H9 (cell line): Measurements from ENCODE around the gene ZNF214. TPM values are rescaled to one million over a fixed set of nuclear protein-coding genes. Genes with fewer than 3 reads are reported as not detected.

Source experiments
- DNase-seq: peaks from one replicate; pipeline ENCODE4 v3.0.0-alpha.2; 2017
- H2AFZ ChIP-seq: one replicate; pipeline ENCODE4 v1.6.1; 2013; ENCODE audit warnings: mild to moderate bottlenecking, low read length, control low read depth, moderate library complexity
- H2AK5ac ChIP-seq: 2 replicates; pipeline ENCODE4 v1.6.1; 2013; ENCODE audit warnings: low read length, control low read depth, mixed read lengths; ENCODE audit not compliant: insufficient read length
- H2BK120ac ChIP-seq: one replicate; pipeline ENCODE4 v1.6.1; 2013; ENCODE audit warnings: low read depth, mild to moderate bottlenecking, low read length, control low read depth, inconsistent platforms; ENCODE audit not compliant: poor library complexity, severe bottlenecking
- H2BK12ac ChIP-seq: 2 replicates; pipeline ENCODE4 v1.6.1; 2013; ENCODE audit warnings: low read length, control low read depth, mixed read lengths, low read depth; ENCODE audit not compliant: insufficient read length
- H2BK15ac ChIP-seq: 2 replicates; pipeline ENCODE4 v1.6.1; 2013; ENCODE audit warnings: low read depth, low read length, control low read depth
- H2BK20ac ChIP-seq: one replicate; pipeline ENCODE4 v1.6.1; 2013; ENCODE audit warnings: low read depth, mild to moderate bottlenecking, low read length, control low read depth, inconsistent platforms; ENCODE audit not compliant: poor library complexity, severe bottlenecking
- H2BK5ac ChIP-seq: 2 replicates; pipeline ENCODE4 v1.6.1; 2013; ENCODE audit warnings: low read length, control low read depth, mixed read lengths; ENCODE audit not compliant: insufficient read length
- H3K14ac ChIP-seq: 2 replicates; pipeline ENCODE4 v1.6.1; 2013; ENCODE audit warnings: low read length, control low read depth; ENCODE audit not compliant: insufficient read depth
- H3K18ac ChIP-seq: 2 replicates; pipeline ENCODE4 v1.6.1; 2013; ENCODE audit warnings: low read depth, mild to moderate bottlenecking, mixed read lengths, low read length, control low read depth; ENCODE audit not compliant: insufficient read length
- H3K23ac ChIP-seq: 2 replicates; pipeline ENCODE4 v1.6.1; 2013; ENCODE audit warnings: low read length, control low read depth, mixed read lengths, low read depth; ENCODE audit not compliant: insufficient read length
- H3K23me2 ChIP-seq: 2 replicates; pipeline ENCODE4 v1.6.1; 2013; ENCODE audit warnings: low read depth, mild to moderate bottlenecking, mixed read lengths, low read length, control low read depth; ENCODE audit not compliant: insufficient read length, poor library complexity, severe bottlenecking
- H3K27ac ChIP-seq: 2 replicates; pipeline ENCODE4 v1.5.1; 2013; ENCODE audit warnings: low read length, control low read depth, mixed read lengths, low read depth; ENCODE audit not compliant: insufficient read length
- H3K27me3 ChIP-seq: 2 replicates; pipeline ENCODE4 v1.6.1; 2013; ENCODE audit warnings: low read length, control low read depth, inconsistent platforms; ENCODE audit not compliant: insufficient read depth
- H3K4ac ChIP-seq: 2 replicates; pipeline ENCODE4 v1.6.1; 2013; ENCODE audit warnings: low read depth, mild to moderate bottlenecking, control low read depth, inconsistent platforms, low read length, moderate library complexity
- H3K4me1 ChIP-seq: 2 replicates; pipeline ENCODE4 v1.6.1; 2013; ENCODE audit warnings: low read length, control low read depth, inconsistent platforms; ENCODE audit not compliant: insufficient read depth
- H3K4me2 ChIP-seq: 2 replicates; pipeline ENCODE4 v1.6.1; 2013; ENCODE audit warnings: low read length, control low read depth, mixed read lengths; ENCODE audit not compliant: insufficient read length, insufficient read depth
- H3K56ac ChIP-seq: 2 replicates; pipeline ENCODE4 v1.6.1; 2013; ENCODE audit warnings: low read depth, mild to moderate bottlenecking, mixed read lengths, low read length, control low read depth; ENCODE audit not compliant: insufficient read length
- H3K79me1 ChIP-seq: 2 replicates; pipeline ENCODE4 v1.6.1; 2013; ENCODE audit warnings: low read depth, mild to moderate bottlenecking, moderate library complexity, low read length, control low read depth, inconsistent platforms; ENCODE audit not compliant: insufficient read depth, poor library complexity, severe bottlenecking
- H3K79me2 ChIP-seq: 2 replicates; pipeline ENCODE4 v1.6.1; 2013; ENCODE audit warnings: low read length, control low read depth, inconsistent platforms; ENCODE audit not compliant: insufficient read depth
- H3K9ac ChIP-seq: 2 replicates; pipeline ENCODE4 v1.6.1; 2013; ENCODE audit warnings: low read length, control low read depth, mixed read lengths; ENCODE audit not compliant: insufficient read length; ENCODE audit errors: extremely low read depth
- H3K9me3 ChIP-seq: one replicate; pipeline ENCODE4 v1.6.1; 2013; ENCODE audit warnings: low read depth, low read length, inconsistent platforms; ENCODE audit not compliant: control insufficient read depth
- H3T11ph ChIP-seq: one replicate; pipeline ENCODE4 v1.6.1; 2013; ENCODE audit warnings: mild to moderate bottlenecking, low read length, control low read depth, inconsistent platforms
- H4K20me1 ChIP-seq: one replicate; pipeline ENCODE4 v1.6.1; 2013; ENCODE audit not compliant: control insufficient read depth, insufficient read length, insufficient read depth
- H4K5ac ChIP-seq: 2 replicates; pipeline ENCODE4 v1.6.1; 2013; ENCODE audit warnings: low read depth, mild to moderate bottlenecking, mixed read lengths, low read length, control low read depth; ENCODE audit not compliant: insufficient read length
- H4K8ac ChIP-seq: replicated peaks from 2 replicates; pipeline ENCODE4 v1.6.1; 2013; ENCODE audit warnings: low read length, control low read depth, mixed read lengths, low read depth; ENCODE audit not compliant: insufficient read length
- H4K91ac ChIP-seq: 2 replicates; pipeline ENCODE4 v1.6.1; 2013; ENCODE audit warnings: low read depth, mild to moderate bottlenecking, moderate library complexity, mixed read lengths, low read length, control low read depth; ENCODE audit not compliant: insufficient read length
- H3K27ac Mint-ChIP-seq, 3 experiments: 2 replicates in 2 of 3; 3 replicates in 1 of 3; pipeline ENCODE4 v1.8.0; 2020 to 2021; ENCODE audit warnings: mixed read lengths in 3 of 3, mild to moderate bottlenecking in 1 of 3, moderate library complexity in 1 of 3
- H3K27me3 Mint-ChIP-seq: 2 replicates; pipeline ENCODE4 v1.8.0; 2021; ENCODE audit warnings: low read depth, mild to moderate bottlenecking, moderate library complexity, mixed read lengths
- H3K36me3 Mint-ChIP-seq, 3 experiments: 2 replicates in 2 of 3; 3 replicates in 1 of 3; pipeline ENCODE4 v1.8.0; 2020 to 2021; ENCODE audit warnings: low read depth in 3 of 3, mixed read lengths in 3 of 3; ENCODE audit not compliant: insufficient read depth in 1 of 3
- H3K4me1 Mint-ChIP-seq, 2 experiments: 2 replicates each; pipeline ENCODE4 v1.8.0; 2020; ENCODE audit warnings: mixed read lengths in 2 of 2
- H3K4me3 Mint-ChIP-seq, 2 experiments: 2 replicates in 1 of 2; 3 replicates in 1 of 2; pipeline ENCODE4 v1.8.0; 2020 to 2021; ENCODE audit warnings: mild to moderate bottlenecking in 2 of 2, mixed read lengths in 2 of 2, moderate library complexity in 1 of 2
- H3K9me3 Mint-ChIP-seq, 2 experiments: 2 replicates in 1 of 2; 3 replicates in 1 of 2; pipeline ENCODE4 v1.8.0; 2020; ENCODE audit warnings: mild to moderate bottlenecking in 2 of 2, mixed read lengths in 2 of 2, moderate library complexity in 1 of 2
- WGBS: extraction: QIAGEN DNeasy Blood & Tissue Kit; methylation state at CpG from one replicate; pipeline ENCODE4 v1.1.7; 2013; ENCODE audit warnings: missing lambda C conversion rate, low lambda C conversion rate, mixed read lengths; ENCODE audit not compliant: insufficient read length; ENCODE audit errors: extremely low coverage; 5-methylcytosine and 5-hydroxymethylcytosine counted together
- total RNA-seq: library from RNA; stranded (reverse); gene quantifications from 2 replicates; pipeline ENCODE4 v1.2.1, GENCODE V29; 2021
- TF ChIP-seq, protein P1 (sequence below): fragments of 200-600 bp; sonication (generic); conservative IDR thresholded peaks from 3 replicates; pipeline ENCODE4 v1.8.0; 2021; ENCODE audit warnings: antibody characterized with exemption, mild to moderate bottlenecking

The ZNF214 gene
- total RNA-seq, 1 experiment from 2014 or later, result 4.0 TPM

- TF ChIP-seq, protein P1, sequence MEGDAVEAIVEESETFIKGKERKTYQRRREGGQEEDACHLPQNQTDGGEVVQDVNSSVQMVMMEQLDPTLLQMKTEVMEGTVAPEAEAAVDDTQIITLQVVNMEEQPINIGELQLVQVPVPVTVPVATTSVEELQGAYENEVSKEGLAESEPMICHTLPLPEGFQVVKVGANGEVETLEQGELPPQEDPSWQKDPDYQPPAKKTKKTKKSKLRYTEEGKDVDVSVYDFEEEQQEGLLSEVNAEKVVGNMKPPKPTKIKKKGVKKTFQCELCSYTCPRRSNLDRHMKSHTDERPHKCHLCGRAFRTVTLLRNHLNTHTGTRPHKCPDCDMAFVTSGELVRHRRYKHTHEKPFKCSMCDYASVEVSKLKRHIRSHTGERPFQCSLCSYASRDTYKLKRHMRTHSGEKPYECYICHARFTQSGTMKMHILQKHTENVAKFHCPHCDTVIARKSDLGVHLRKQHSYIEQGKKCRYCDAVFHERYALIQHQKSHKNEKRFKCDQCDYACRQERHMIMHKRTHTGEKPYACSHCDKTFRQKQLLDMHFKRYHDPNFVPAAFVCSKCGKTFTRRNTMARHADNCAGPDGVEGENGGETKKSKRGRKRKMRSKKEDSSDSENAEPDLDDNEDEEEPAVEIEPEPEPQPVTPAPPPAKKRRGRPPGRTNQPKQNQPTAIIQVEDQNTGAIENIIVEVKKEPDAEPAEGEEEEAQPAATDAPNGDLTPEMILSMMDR, result no peak
- H2BK12ac ChIP-seq, result no peak overlapping the region
- no peak overlapping the region for H2AK5ac ChIP-seq
- no peak overlapping the region for H2BK20ac ChIP-seq
- H3K4ac ChIP-seq, result no peak overlapping the region; the same call in 1 of the 2 replicates
- H3K4me2 ChIP-seq, result no peak overlapping the region
- no peak overlapping the region for H3K27ac ChIP-seq
- H4K91ac ChIP-seq, result no peak overlapping the region
- no peak overlapping the region for H3K23ac ChIP-seq
- no peaks in the 10 kb centered on the region for H3K4me1 Mint-ChIP-seq
- H2AFZ ChIP-seq, result no peak overlapping the region
- H2BK15ac ChIP-seq, result no peak overlapping the region
- no peak overlapping the region for H3K4me3 Mint-ChIP-seq
- H4K20me1 ChIP-seq, result no peaks in the 10 kb centered on the region
- no peak overlapping the region for H2BK120ac ChIP-seq
- H3K79me2 ChIP-seq, result no peaks in the 10 kb centered on the region
- no peak overlapping the region for H2BK5ac ChIP-seq
- H3K23me2 ChIP-seq, result no peaks in the 10 kb centered on the region
- no peak overlapping the region for H3T11ph ChIP-seq
- no peak overlapping the region for H3K14ac ChIP-seq
- no peaks in the 10 kb centered on the region for H3K4me1 ChIP-seq
- H3K27me3 ChIP-seq, result no peaks in the 10 kb centered on the region
- H3K56ac ChIP-seq, result no peak overlapping the region
- WGBS, result no CpG with 5 or more reads among the region's 6 CpGs
- no peaks in the 10 kb centered on the region for H3K9me3 ChIP-seq
- H4K8ac ChIP-seq, result no peak overlapping the region
- DNase-seq, result no peak
- no peak overlapping the region for H4K5ac ChIP-seq
- H3K36me3 Mint-ChIP-seq, result 0 out of 7 replicates have a peak, but pooled peaks cover 0 to 4% (median 0%) of the 10 kb centered on the region in 3 experiments
- peaks cover 2% of the 10 kb centered on the region; the same call in 1 of the 2 replicates for H3K27me3 Mint-ChIP-seq
- H3K27ac Mint-ChIP-seq, result peak overlapping the region in 1 of 3 experiments; percentile 17; a peak in 1 of 7 replicates
- no peak overlapping the region for H3K9ac ChIP-seq
- H3K79me1 ChIP-seq, result no peaks in the 10 kb centered on the region
- peaks cover 0 to 4% of the 10 kb centered on the region in 2 experiments; a peak in 1 of 5 replicates for H3K9me3 Mint-ChIP-seq
- no peak overlapping the region for H3K18ac ChIP-seq
Observed at GRCh38 chr11:6991227-6991626, 28.9 kb downstream of the ZNF214 start.
